ENCODE data around the gene SNX5.

DNA sequence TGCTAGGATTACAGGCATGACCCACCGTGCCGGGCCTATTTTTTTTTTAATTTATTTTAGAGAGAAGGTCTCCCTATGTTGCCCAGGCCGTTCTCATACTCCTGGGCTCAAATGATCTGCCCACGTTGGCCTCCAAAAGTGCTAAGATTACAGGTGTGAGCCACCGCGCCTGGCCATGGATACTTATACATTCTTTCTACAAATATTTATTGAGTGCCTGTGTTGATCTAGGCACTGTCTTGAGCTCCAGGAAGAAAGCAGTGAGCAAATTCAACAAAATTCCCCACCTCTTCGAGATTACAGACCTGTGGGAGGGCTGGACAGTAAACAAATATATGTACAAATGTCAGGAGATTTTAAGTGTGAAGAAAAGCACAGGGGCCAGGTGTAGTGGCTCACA is 38.1 kb upstream of the SNX5 start:
- TF ChIP-seq, protein P1, sequence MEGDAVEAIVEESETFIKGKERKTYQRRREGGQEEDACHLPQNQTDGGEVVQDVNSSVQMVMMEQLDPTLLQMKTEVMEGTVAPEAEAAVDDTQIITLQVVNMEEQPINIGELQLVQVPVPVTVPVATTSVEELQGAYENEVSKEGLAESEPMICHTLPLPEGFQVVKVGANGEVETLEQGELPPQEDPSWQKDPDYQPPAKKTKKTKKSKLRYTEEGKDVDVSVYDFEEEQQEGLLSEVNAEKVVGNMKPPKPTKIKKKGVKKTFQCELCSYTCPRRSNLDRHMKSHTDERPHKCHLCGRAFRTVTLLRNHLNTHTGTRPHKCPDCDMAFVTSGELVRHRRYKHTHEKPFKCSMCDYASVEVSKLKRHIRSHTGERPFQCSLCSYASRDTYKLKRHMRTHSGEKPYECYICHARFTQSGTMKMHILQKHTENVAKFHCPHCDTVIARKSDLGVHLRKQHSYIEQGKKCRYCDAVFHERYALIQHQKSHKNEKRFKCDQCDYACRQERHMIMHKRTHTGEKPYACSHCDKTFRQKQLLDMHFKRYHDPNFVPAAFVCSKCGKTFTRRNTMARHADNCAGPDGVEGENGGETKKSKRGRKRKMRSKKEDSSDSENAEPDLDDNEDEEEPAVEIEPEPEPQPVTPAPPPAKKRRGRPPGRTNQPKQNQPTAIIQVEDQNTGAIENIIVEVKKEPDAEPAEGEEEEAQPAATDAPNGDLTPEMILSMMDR (IDR thresholded peaks at IDR 0.05) = no peak
- no peak for TF ChIP-seq POLR2A (IDR thresholded peaks at IDR 0.05)

Data from Peyer's patch (tissue), 4 donors.